Lung (tissue), 12 donors: ENCODE data around the gene TMTC4. TPM values are rescaled to one million over a fixed set of nuclear protein-coding genes. Genes with fewer than 3 reads are reported as not detected.

Experiments used
- ATAC-seq: fragments of 200-7000 bp; cut with Tn5 transposase; one replicate; pipeline ENCODE4 v1.9.1; 2020; ENCODE audit warnings: moderate number of reproducible peaks; ENCODE audit not compliant: insufficient read depth, low FRiP score
- DNase-seq, 3 donors: peaks; one replicate each; pipeline ENCODE4 v3.0.0-alpha.2; 2013 to 2017
- H3K27ac ChIP-seq, 2 donors: one replicate each; pipeline ENCODE4 v1.5.1; 2013; ENCODE audit warnings: mild to moderate bottlenecking in 2 of 2, moderate library complexity in 2 of 2, control low read depth in 1 of 2, inconsistent platforms in 1 of 2, low read depth in 1 of 2, low read length in 1 of 2
- H3K27me3 ChIP-seq, 3 donors: one replicate each; pipeline ENCODE4 v1.5.1; 2013; ENCODE audit warnings: low read length in 2 of 3; ENCODE audit not compliant: control insufficient read depth in 3 of 3, insufficient read depth in 3 of 3
- H3K36me3 ChIP-seq, 4 donors: one replicate each; pipeline ENCODE4 v1.5.1; 2013; ENCODE audit warnings: low read length in 4 of 4, mild to moderate bottlenecking in 1 of 4, moderate library complexity in 1 of 4; ENCODE audit not compliant: control insufficient read depth in 4 of 4, insufficient read depth in 4 of 4
- H3K4me1 ChIP-seq, 5 donors: one replicate each; pipeline ENCODE4 v1.5.1; 2013; ENCODE audit warnings: low read length in 5 of 5, mild to moderate bottlenecking in 2 of 5, moderate library complexity in 1 of 5; ENCODE audit not compliant: control insufficient read depth in 5 of 5, insufficient read depth in 5 of 5
- H3K4me3 ChIP-seq: one replicate; pipeline ENCODE4 v1.5.1; 2013; ENCODE audit warnings: mild to moderate bottlenecking, control low read depth, moderate library complexity
- H3K9ac ChIP-seq, 2 donors: one replicate each; pipeline ENCODE4 v1.5.1; 2013; ENCODE audit warnings: low read length in 2 of 2, control low read depth in 1 of 2; ENCODE audit not compliant: insufficient read depth in 1 of 2
- H3K9me3 ChIP-seq, 4 donors: one replicate each; pipeline ENCODE4 v1.5.1; 2013; ENCODE audit warnings: low read length in 3 of 4, mild to moderate bottlenecking in 1 of 4, moderate library complexity in 1 of 4; ENCODE audit not compliant: control insufficient read depth in 4 of 4, insufficient read depth in 3 of 4
- CTCF ChIP-seq: IDR thresholded peaks from 2 replicates; pipeline ENCODE4 v1.5.1; 2012; ENCODE audit warnings: mild to moderate bottlenecking; ENCODE audit errors: control extremely low read depth, extremely low read depth
- WGBS, 2 donors: extraction: QIAGEN DNeasy Blood & Tissue Kit; methylation state at CpG; one replicate each; pipeline ENCODE4 v1.1.7; 2013; 5-methylcytosine and 5-hydroxymethylcytosine counted together
- polyA plus RNA-seq, 2 donors: library from polyadenylated mRNA; stranded (reverse); fragments of 200-250 nt; gene quantifications; one replicate each; pipeline ENCODE4 v1.2.1, GENCODE V29; 2013
- total RNA-seq, 2 donors: library from RNA; depleted of rRNA in 1 of 2; stranded (reverse); fragments of >200 nt in 1 of 2; gene quantifications; one replicate each; pipeline ENCODE4 v1.2.1, GENCODE V29; 2014 to 2021
- donor health status: control.
- donor health status: control.
- donor health status: Bipolar disorder and iron deficiency.
- donor health status: healthy.
- donor health status: DM: yes; HTN: yes; CAD: no.

TMTC4 gene
- total and polyA plus RNA-seq, 4 donors: 5.0 to 27.1 (median 11.7) TPM

GRCh38 chr13:100666124-100666523 lies 8.5 kb downstream of the TMTC4 start:
- Histone ChIP-seq H3K27ac (no peak overlapping the region), H3K4me1 (peaks cover 0 to 7% (median 0%) of the 10 kb centered on the region in 5 donors), H3K9me3 (no peaks in the 10 kb centered on the region), H3K36me3 (peaks cover 12 to 26% (median 17%) of the 10 kb centered on the region in 4 donors), H3K27me3 (peaks cover 0 to 2% (median 0%) of the 10 kb centered on the region in 3 donors), H3K4me3 (no peak overlapping the region), H3K9ac (no peak overlapping the region)
- 84% methylated on average over 5 of the region's 5 CpGs for WGBS, 2 donors
- TF ChIP-seq CTCF: no peak
- DNase-seq (peak in 2 of 3 donors; percentile 58 to 67), ATAC-seq (no peak)

- Histone ChIP-seq H3K36me3 (peaks cover 12 to 26% (median 18%) of the 10 kb centered on the region in 4 donors), H3K27ac (no peak overlapping the region), H3K9me3 (no peaks in the 10 kb centered on the region), H3K9ac (no peak overlapping the region), H3K27me3 (peaks cover 0 to 2% (median 0%) of the 10 kb centered on the region in 3 donors), H3K4me1 (peaks cover 0 to 7% (median 0%) of the 10 kb centered on the region in 5 donors), H3K4me3 (no peak overlapping the region)
- no peak for TF ChIP-seq CTCF
- WGBS, 2 donors: 75 to 89% methylated on average over 9 of the region's 9 CpGs
- ATAC-seq (no peak), DNase-seq (no peak)
Measured at GRCh38 chr13:100665403-100665802, 9.2 kb downstream of the TMTC4 start.

GRCh38 chr13:100664171-100664900 lies 10.3 kb downstream of the TMTC4 start:
- ATAC-seq: no peak
- no peak overlapping the region for H3K9ac ChIP-seq
- peaks cover 0 to 2% (median 0%) of the 10 kb centered on the region in 3 donors for H3K27me3 ChIP-seq
- no peak overlapping the region for H3K4me3 ChIP-seq
- H3K4me1 ChIP-seq: peaks cover 0 to 7% (median 0%) of the 10 kb centered on the region in 5 donors
- H3K27ac ChIP-seq: no peak overlapping the region
- 97% methylated on average over 10 of the region's 10 CpGs for WGBS, 2 donors
- peaks cover 15 to 30% (median 19%) of the 10 kb centered on the region in 4 donors for H3K36me3 ChIP-seq
- H3K9me3 ChIP-seq: no peaks in the 10 kb centered on the region
- TF ChIP-seq CTCF: no peak
- DNase-seq: no peak
